Neural progenitor cell (in vitro differentiated cells): ENCODE results near the gene MED26. TPM values are rescaled to one million over a fixed set of nuclear protein-coding genes. Genes with fewer than 3 reads are reported as not detected.

ENCODE experiments used
- DNase-seq: peaks from one replicate; pipeline ENCODE4 v3.0.0-alpha.2; 2016; ENCODE audit warnings: low spot score
- H2AFZ ChIP-seq: fragments of 200-600 bp; sonication (generic); replicated peaks from 2 replicates; pipeline ENCODE4 v1.6.1; 2016; ENCODE audit warnings: antibody characterized with exemption
- H3F3A ChIP-seq: fragments of 200-600 bp; sonication (generic); 2 replicates; pipeline ENCODE4 v1.6.1; 2016; ENCODE audit warnings: antibody characterized with exemption, low read depth
- H3K27ac ChIP-seq: fragments of 200-600 bp; sonication (generic); 2 replicates; pipeline ENCODE4 v1.5.1; 2016; ENCODE audit warnings: mild to moderate bottlenecking
- H3K27me3 ChIP-seq: fragments of 200-600 bp; sonication (generic); 2 replicates; pipeline ENCODE4 v1.6.1; 2016; ENCODE audit warnings: mild to moderate bottlenecking, moderate library complexity
- H3K36me3 ChIP-seq: fragments of 200-600 bp; sonication (generic); 2 replicates; pipeline ENCODE4 v1.5.1; 2016
- H3K4me1 ChIP-seq: fragments of 200-600 bp; sonication (generic); 2 replicates; pipeline ENCODE4 v1.6.1; 2016; ENCODE audit warnings: mixed run types
- H3K4me2 ChIP-seq: fragments of 200-600 bp; sonication (generic); 2 replicates; pipeline ENCODE4 v1.6.1; 2016
- H3K4me3 ChIP-seq: fragments of 200-600 bp; sonication (generic); 2 replicates; pipeline ENCODE4 v1.5.1; 2016
- H3K79me2 ChIP-seq: fragments of 200-600 bp; sonication (generic); 2 replicates; pipeline ENCODE4 v1.6.1; 2016; ENCODE audit warnings: low read depth
- H3K9ac ChIP-seq: fragments of 200-600 bp; sonication (generic); 2 replicates; pipeline ENCODE4 v1.6.1; 2016
- H3K9me3 ChIP-seq: fragments of 200-600 bp; sonication (generic); 2 replicates; pipeline ENCODE4 v1.5.1; 2016; ENCODE audit warnings: low read depth
- H4K20me1 ChIP-seq: fragments of 200-600 bp; sonication (generic); 2 replicates; pipeline ENCODE4 v1.6.1; 2016; ENCODE audit warnings: low read depth
- H3K27ac Mint-ChIP-seq: 3 replicates; pipeline ENCODE4 v1.8.0; 2021; ENCODE audit warnings: mixed read lengths
- H3K27me3 Mint-ChIP-seq: 2 replicates; pipeline ENCODE4 v1.8.0; 2022; ENCODE audit warnings: low read depth, mild to moderate bottlenecking, inconsistent platforms, moderate library complexity, mixed read lengths; ENCODE audit not compliant: insufficient read depth
- H3K36me3 Mint-ChIP-seq: 3 replicates; pipeline ENCODE4 v1.8.0; 2021; ENCODE audit warnings: mixed read lengths
- H3K4me1 Mint-ChIP-seq: 3 replicates; pipeline ENCODE4 v1.8.0; 2021; ENCODE audit warnings: mixed read lengths
- H3K4me3 Mint-ChIP-seq: 3 replicates; pipeline ENCODE4 v1.8.0; 2021; ENCODE audit warnings: mild to moderate bottlenecking, moderate library complexity, mixed read lengths
- H3K9me3 Mint-ChIP-seq: 3 replicates; pipeline ENCODE4 v1.8.0; 2020; ENCODE audit warnings: mixed read lengths
- EZH2 ChIP-seq: fragments of 200-600 bp; sonication (generic); IDR thresholded peaks from 2 replicates; pipeline ENCODE4 v1.6.1; 2017; ENCODE audit warnings: antibody characterized with exemption, mild to moderate bottlenecking, moderate library complexity
- EZH2phosphoT487 ChIP-seq: fragments of 200-600 bp; sonication (generic); IDR thresholded peaks from 2 replicates; pipeline ENCODE4 v1.6.1; 2017; ENCODE audit warnings: antibody characterized with exemption
- total RNA-seq: library from RNA; depleted of rRNA; stranded (reverse); fragments of >200 nt; gene quantifications from 2 replicates; pipeline ENCODE4 v1.2.3, GENCODE V29; 2015; ENCODE audit warnings: low replicate concordance
- TF ChIP-seq, protein P1 (sequence below): fragments of 200-600 bp; sonication (generic); IDR thresholded peaks from 2 replicates; pipeline ENCODE4 v1.5.1; 2017; ENCODE audit warnings: antibody characterized with exemption, mild to moderate bottlenecking

MED26 gene
- total RNA-seq, 1 donor from 2014 or later: 7.4 TPM

DNA sequence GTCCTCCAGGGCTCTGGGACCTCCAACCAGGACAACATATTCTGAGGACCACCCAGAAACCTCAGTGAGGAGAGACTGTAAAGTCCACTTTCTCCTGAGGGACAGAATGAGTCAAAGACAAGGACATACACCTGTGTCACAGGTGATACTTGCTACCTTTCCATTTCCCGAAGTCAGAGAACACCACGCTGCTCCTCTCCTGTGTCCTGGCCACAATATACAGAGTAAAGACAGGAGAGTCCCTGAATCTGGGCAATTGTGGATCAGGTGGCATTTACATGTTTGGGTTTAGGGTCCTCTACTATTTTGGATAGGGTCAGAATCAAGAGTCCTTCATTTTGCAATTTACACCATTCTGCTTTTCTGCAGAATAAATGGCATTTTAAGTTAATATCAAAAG, 4.9 kb downstream of the MED26 start:
- Histone ChIP-seq H3K4me3 (no peak overlapping the region), H2AFZ (no peak overlapping the region), H3K9me3 (no peaks in the 10 kb centered on the region), H3K27me3 (no peaks in the 10 kb centered on the region), H3F3A (peaks cover 4% of the 10 kb centered on the region), H3K4me2 (no peak overlapping the region), H4K20me1 (peaks cover 86% of the 10 kb centered on the region), H3K9ac (no peak overlapping the region), H3K79me2 (peaks cover 97% of the 10 kb centered on the region), H3K36me3 (no peaks in the 10 kb centered on the region), H3K27ac (no peak overlapping the region), H3K4me1 (peaks cover 6% of the 10 kb centered on the region)
- Mint-ChIP-seq H3K36me3 (peaks cover 1% of the 10 kb centered on the region), H3K27me3 (peaks cover 5% of the 10 kb centered on the region), H3K27ac (no peak overlapping the region), H3K4me1 (peaks cover 18% of the 10 kb centered on the region), H3K9me3 (no peaks in the 10 kb centered on the region), H3K4me3 (no peak overlapping the region)
- TF ChIP-seq EZH2 (no peak), EZH2phosphoT487 (no peak)
- TF ChIP-seq, protein P1, sequence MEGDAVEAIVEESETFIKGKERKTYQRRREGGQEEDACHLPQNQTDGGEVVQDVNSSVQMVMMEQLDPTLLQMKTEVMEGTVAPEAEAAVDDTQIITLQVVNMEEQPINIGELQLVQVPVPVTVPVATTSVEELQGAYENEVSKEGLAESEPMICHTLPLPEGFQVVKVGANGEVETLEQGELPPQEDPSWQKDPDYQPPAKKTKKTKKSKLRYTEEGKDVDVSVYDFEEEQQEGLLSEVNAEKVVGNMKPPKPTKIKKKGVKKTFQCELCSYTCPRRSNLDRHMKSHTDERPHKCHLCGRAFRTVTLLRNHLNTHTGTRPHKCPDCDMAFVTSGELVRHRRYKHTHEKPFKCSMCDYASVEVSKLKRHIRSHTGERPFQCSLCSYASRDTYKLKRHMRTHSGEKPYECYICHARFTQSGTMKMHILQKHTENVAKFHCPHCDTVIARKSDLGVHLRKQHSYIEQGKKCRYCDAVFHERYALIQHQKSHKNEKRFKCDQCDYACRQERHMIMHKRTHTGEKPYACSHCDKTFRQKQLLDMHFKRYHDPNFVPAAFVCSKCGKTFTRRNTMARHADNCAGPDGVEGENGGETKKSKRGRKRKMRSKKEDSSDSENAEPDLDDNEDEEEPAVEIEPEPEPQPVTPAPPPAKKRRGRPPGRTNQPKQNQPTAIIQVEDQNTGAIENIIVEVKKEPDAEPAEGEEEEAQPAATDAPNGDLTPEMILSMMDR: no peak
- DNase-seq: no peak

DNA sequence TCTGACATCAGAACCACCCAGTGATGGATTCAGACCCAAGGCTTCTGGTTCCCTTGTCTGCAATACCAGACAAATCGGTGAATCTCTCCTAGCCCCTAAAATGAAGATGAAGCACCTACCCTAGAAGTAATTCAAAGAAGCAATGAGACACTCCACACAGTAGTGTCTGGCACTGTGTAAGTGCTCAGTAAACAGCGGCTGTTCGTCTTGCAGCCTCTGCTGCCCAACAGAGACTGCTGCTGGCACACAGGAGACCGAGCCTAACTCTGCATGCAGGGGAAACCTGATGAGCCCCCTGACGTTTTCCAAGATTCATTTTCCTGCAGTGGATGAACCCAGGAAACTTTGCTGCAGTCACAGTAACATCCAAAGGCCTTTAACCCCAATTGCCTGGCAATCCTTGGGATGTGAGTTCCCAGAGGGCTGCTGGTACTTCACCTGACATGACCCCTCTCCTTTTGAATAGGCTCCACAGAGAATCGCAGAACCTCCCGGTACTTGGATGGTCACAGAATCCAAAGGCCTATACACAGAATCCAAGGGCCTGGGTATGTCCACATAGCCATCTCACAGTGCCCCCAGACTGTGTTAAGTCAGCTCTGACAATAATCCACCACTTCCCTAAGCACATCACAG, 6.7 kb downstream of the MED26 start:
- H3K36me3 Mint-ChIP-seq: peaks cover 1% of the 10 kb centered on the region
- Histone ChIP-seq H4K20me1 (peaks cover 89% of the 10 kb centered on the region), H3K4me3 (no peak overlapping the region), H3K9ac (no peak overlapping the region), H3K79me2 (peaks cover 100% of the 10 kb centered on the region), H3K4me1 (peaks cover 2% of the 10 kb centered on the region), H3F3A (no peaks in the 10 kb centered on the region), H3K27me3 (no peaks in the 10 kb centered on the region), H3K4me2 (no peak overlapping the region), H3K9me3 (no peaks in the 10 kb centered on the region), H3K27ac (no peak overlapping the region), H2AFZ (no peak overlapping the region), H3K36me3 (no peaks in the 10 kb centered on the region)
- no peaks in the 10 kb centered on the region for H3K9me3 Mint-ChIP-seq
- DNase-seq: no peak
- H3K27ac Mint-ChIP-seq: no peak overlapping the region
- H3K4me1 Mint-ChIP-seq: peaks cover 14% of the 10 kb centered on the region
- TF ChIP-seq, protein P1: no peak
- TF ChIP-seq EZH2phosphoT487: no peak
- no peak for TF ChIP-seq EZH2
- H3K4me3 Mint-ChIP-seq: no peak overlapping the region
- no peaks in the 10 kb centered on the region for H3K27me3 Mint-ChIP-seq

DNA sequence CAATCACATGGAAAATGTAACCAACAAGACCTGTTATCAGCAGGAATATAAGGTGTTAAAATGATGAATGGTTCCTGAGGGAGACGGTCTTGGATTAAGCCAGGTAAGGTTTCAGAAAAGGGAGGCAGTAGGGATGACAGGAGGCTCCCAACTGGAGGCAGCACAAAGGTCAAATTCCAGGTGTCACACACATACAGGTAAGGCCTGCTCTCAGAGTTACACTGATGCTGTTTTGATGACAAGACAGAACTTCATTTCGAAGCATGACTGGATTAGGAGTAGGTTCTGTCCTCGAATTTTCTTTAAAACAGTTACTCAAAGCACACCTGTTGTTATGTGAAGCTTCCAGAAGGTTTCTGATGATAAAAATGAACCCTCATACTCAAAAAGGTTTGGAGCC, 7.4 kb downstream of the MED26 start:
- Histone ChIP-seq H3K4me2 (no peak overlapping the region), H3K27ac (no peak overlapping the region), H3F3A (no peaks in the 10 kb centered on the region), H3K9ac (peak overlapping the region; percentile 52), H3K4me1 (no peaks in the 10 kb centered on the region), H3K9me3 (no peaks in the 10 kb centered on the region), H3K4me3 (no peak overlapping the region), H3K36me3 (no peaks in the 10 kb centered on the region), H3K79me2 (peaks cover 100% of the 10 kb centered on the region), H3K27me3 (no peaks in the 10 kb centered on the region), H2AFZ (no peak overlapping the region), H4K20me1 (peaks cover 89% of the 10 kb centered on the region)
- no peak for DNase-seq
- Mint-ChIP-seq H3K9me3 (no peaks in the 10 kb centered on the region), H3K4me3 (no peak overlapping the region), H3K27me3 (no peaks in the 10 kb centered on the region), H3K4me1 (peaks cover 9% of the 10 kb centered on the region), H3K27ac (peak overlapping the region; percentile 29), H3K36me3 (peaks cover 1% of the 10 kb centered on the region)
- TF ChIP-seq EZH2phosphoT487 (no peak), EZH2 (no peak)

DNA sequence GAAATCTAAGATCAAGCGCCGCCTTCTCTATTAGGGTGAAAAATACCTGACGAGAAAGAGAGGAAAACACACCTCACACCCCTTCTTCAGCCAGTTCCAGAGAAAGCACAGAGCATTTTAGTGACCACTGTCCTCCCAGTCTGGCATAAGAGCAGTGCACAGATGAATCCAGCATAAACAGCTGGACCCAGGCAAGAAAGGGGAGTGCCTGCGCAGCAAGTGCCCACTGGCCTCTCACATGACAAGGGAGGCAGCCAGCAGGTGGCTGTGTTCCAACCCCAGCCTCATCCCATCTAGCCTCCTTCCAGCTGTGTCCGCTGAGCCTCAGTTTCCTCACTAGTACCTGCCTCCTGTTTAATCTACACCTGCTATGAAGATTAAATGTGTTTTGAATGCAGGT, 8.0 kb downstream of the MED26 start:
- Mint-ChIP-seq H3K9me3 (no peaks in the 10 kb centered on the region), H3K4me1 (peaks cover 8% of the 10 kb centered on the region), H3K27ac (no peak overlapping the region), H3K4me3 (no peak overlapping the region), H3K27me3 (no peaks in the 10 kb centered on the region), H3K36me3 (peaks cover 1% of the 10 kb centered on the region)
- no peaks in the 10 kb centered on the region for H3K4me1 ChIP-seq
- H3K79me2 ChIP-seq: peaks cover 100% of the 10 kb centered on the region
- H2AFZ ChIP-seq: no peak overlapping the region
- H3K36me3 ChIP-seq: no peaks in the 10 kb centered on the region
- peaks cover 89% of the 10 kb centered on the region for H4K20me1 ChIP-seq
- H3K9ac ChIP-seq: peak overlapping the region; percentile 52
- TF ChIP-seq EZH2phosphoT487 (no peak), EZH2 (no peak)
- TF ChIP-seq, protein P1: no peak
- H3K27ac ChIP-seq: no peak overlapping the region
- no peak overlapping the region for H3K4me3 ChIP-seq
- no peak overlapping the region for H3K4me2 ChIP-seq
- no peaks in the 10 kb centered on the region for H3F3A ChIP-seq
- DNase-seq: no peak
- H3K9me3 ChIP-seq: no peaks in the 10 kb centered on the region
- H3K27me3 ChIP-seq: no peaks in the 10 kb centered on the region
